VCaP (cell line): ENCODE results near the gene ADARB2.
"Not testable (repeated sequence)": the region's sequence is repeated elsewhere in the genome, so short reads cannot be mapped to it uniquely, and the experiment has no call there.

ENCODE experiments used
- H3K27ac ChIP-seq: fragments of 450-650 bp; 2 replicates; pipeline ENCODE4 v1.5.1; 2017
- TF ChIP-seq, protein P1 (sequence below): fragments of 450-650 bp; conservative IDR thresholded peaks from 2 replicates; pipeline ENCODE4 v1.5.1; 2017; ENCODE audit warnings: mild to moderate bottlenecking, moderate library complexity

Gene ADARB2

DNA sequence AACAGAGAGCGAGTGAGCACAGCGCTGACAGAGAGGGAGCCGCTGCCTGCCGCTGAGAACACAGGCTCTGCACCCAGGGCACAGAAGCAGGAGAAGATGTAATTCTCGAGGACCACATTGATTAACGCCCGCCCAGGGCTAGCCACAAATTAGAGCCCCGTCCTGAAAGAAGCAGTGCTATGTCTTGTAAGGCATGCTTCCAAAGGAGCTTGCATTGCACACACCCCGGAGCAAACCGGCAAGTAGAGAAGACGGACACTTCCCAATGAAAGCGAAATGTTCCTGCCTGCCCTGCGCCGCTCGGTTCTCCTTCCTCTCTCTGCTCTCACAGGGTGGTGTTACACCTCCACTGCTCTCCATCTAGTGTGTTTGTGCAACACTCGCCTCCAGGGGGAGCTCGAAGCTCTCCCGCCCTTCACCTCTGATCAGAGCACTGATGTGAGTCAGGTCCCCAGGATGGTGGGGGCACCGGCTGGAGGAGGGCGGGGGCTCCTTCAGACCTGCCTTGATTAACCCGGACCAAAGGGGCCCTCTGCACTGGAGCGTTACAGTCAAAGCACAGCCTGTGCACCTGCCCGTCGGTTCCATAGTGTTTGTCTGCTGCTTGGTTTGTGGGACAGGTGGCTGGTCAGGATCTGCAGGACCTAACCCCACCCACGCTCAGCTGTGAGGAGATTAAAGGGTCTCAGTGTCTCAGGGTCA lies 316.5 kb downstream of the ADARB2 start:
- H3K27ac ChIP-seq = peak overlapping the region; percentile 96
- TF ChIP-seq, protein P1, sequence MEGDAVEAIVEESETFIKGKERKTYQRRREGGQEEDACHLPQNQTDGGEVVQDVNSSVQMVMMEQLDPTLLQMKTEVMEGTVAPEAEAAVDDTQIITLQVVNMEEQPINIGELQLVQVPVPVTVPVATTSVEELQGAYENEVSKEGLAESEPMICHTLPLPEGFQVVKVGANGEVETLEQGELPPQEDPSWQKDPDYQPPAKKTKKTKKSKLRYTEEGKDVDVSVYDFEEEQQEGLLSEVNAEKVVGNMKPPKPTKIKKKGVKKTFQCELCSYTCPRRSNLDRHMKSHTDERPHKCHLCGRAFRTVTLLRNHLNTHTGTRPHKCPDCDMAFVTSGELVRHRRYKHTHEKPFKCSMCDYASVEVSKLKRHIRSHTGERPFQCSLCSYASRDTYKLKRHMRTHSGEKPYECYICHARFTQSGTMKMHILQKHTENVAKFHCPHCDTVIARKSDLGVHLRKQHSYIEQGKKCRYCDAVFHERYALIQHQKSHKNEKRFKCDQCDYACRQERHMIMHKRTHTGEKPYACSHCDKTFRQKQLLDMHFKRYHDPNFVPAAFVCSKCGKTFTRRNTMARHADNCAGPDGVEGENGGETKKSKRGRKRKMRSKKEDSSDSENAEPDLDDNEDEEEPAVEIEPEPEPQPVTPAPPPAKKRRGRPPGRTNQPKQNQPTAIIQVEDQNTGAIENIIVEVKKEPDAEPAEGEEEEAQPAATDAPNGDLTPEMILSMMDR = peak; percentile 94

DNA sequence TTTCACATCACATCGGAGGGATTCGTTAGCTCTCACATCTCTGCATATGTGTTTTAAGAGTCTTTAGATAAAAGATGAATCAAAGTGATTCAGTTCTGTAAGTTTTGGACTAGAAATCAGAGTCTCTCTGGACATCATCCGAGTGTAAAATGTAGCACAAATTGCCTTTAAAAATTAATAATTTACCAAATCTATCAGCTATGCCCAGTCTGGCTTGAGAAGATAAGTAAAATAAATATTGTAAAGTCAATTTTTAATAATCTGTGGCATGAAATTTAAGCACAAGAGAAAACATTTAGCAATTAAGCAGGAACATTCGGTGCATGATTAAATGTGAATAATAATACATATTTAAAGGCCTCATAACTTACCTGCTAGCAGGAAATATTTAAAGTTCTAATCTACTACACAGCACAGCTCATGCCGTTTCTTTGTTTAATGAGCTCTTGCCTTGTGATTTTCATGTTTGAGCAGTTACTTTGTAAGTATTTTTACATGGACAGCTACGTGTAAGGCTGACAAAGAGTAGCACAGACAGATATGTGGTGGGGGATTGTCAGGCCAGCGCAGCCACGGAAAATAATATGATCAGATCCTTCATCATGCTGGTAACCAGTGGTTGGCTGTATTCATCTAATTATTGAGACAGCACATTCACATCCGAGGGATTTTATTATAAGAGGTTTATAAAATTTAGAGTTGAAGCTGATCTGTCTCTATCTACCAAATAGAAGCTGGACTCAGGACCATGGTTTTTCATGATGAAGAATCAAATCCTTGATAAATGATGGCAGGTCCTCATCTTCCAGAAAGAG lies 317.3 kb downstream of the ADARB2 start:
- TF ChIP-seq, protein P1 = no peak
- peak overlapping the region; percentile 96 for H3K27ac ChIP-seq

DNA sequence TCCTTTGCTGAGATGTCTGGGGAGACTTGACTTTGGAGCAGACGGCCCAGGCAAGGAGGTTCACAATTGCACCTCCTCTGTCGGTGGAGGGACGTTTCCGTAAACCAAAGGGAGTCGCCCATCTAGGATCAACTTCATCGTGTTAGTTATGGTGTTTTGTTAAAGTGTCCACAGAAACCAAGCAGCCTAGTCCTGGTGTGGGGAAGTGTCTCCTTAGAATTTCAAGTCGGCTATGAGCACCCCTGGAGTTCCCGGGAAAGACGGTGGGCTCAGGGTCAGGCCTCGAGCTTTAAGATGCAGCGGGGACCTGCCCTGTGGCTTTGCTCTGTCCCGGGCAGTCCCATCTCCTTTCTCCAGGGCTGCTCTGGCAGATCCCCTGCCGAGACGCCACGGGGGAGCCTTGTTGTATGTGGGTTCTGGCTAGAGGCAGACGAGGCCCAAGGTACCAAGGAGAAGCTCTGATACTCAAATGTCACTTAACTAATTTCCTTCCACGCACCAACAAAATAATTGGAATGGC lies 319.2 kb downstream of the ADARB2 start:
- peak overlapping the region; percentile 96 for H3K27ac ChIP-seq
- TF ChIP-seq, protein P1 = no peak

- TF ChIP-seq, protein P1 = no peak
- H3K27ac ChIP-seq = peak overlapping the region; percentile 96; the same call in 1 of the 2 replicates
Measured at GRCh38 chr10:1417574-1417973, 319.8 kb downstream of the ADARB2 start.

- TF ChIP-seq, protein P1 = no peak
- no peak overlapping the region; the same call in 1 of the 2 replicates for H3K27ac ChIP-seq
Measured at GRCh38 chr10:1416456-1417037, 320.8 kb downstream of the ADARB2 start.

DNA sequence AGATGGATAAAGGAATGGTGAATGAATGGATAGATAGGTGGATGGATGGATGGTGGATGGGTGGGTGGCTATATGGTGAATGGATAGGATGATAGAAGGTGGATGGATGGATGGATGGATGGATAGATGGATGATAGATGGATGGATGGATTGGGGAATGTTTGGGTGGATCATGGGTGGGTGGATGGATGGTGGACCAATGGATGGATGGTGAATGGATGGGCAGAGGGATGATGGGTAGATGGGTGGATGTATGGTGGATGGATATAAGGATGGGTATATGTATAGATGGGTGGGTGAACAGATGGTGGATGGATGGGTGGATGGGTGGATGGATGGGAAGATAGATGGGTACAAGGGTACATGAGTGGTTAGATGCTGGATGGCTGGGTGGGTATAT lies 322.4 kb downstream of the ADARB2 start:
- TF ChIP-seq, protein P1 = no peak
- H3K27ac ChIP-seq = no peak overlapping the region

GRCh38 chr10:1414346-1414745 lies 323.0 kb downstream of the ADARB2 start:
- H3K27ac ChIP-seq = not testable (repeated sequence)
